Brain microvascular endothelial cell (primary cell): ENCODE measurements around the gene OASL.

Experiments
- DNase-seq: peaks from one replicate; pipeline ENCODE4 v3.0.0-alpha.2; 2020
- H3K27ac ChIP-seq: fragments of 250-450 bp; sonication (Bioruptor Pico); 2 replicates; pipeline ENCODE4 v1.5.1; 2020; ENCODE audit warnings: mild to moderate bottlenecking, moderate library complexity
- H3K27me3 ChIP-seq: fragments of 250-450 bp; sonication (Bioruptor Pico); replicated peaks from 2 replicates; pipeline ENCODE4 v1.5.1; 2020; ENCODE audit warnings: mild to moderate bottlenecking
- H3K36me3 ChIP-seq: fragments of 250-450 bp; sonication (Bioruptor Pico); replicated peaks from 2 replicates; pipeline ENCODE4 v1.5.1; 2020; ENCODE audit warnings: mild to moderate bottlenecking
- H3K4me3 ChIP-seq: 2 replicates; pipeline ENCODE4 v1.5.1; 2011; ENCODE audit warnings: low read depth, mild to moderate bottlenecking, control low read depth, low read length, moderate library complexity
- CTCF ChIP-seq: IDR thresholded peaks from 2 replicates; pipeline ENCODE4 v1.5.1; 2011; ENCODE audit warnings: low read depth, mild to moderate bottlenecking, moderate library complexity, low read length, control low read depth, inconsistent platforms; ENCODE audit errors: missing control alignments
- in situ Hi-C: cut with HindIII; loops from 2 replicates; pipeline ENCODE4 v1.10.0; 2017; ENCODE audit warnings: low sequenced_read_pairs, low pct_ligation_motif_present

OASL gene

GRCh38 chr12:120972870-120973543, 66.0 kb downstream of the OASL start:
- DNase-seq = no peak
- no peaks in the 10 kb centered on the region for H3K36me3 ChIP-seq
- H3K27me3 ChIP-seq = no peaks in the 10 kb centered on the region
- H3K27ac ChIP-seq = no peak overlapping the region
- no peak for TF ChIP-seq CTCF
- in situ Hi-C loops = no loop called here
- no peak overlapping the region for H3K4me3 ChIP-seq

GRCh38 chr12:120971299-120972180, 67.5 kb downstream of the OASL start:
- Histone ChIP-seq H3K4me3 (no peak overlapping the region), H3K27me3 (no peaks in the 10 kb centered on the region), H3K36me3 (no peaks in the 10 kb centered on the region), H3K27ac (no peak overlapping the region)
- peak; percentile 78 for TF ChIP-seq CTCF
- in situ Hi-C loops = no loop called here
- peak; percentile 51 for DNase-seq

GRCh38 chr12:120970310-120970709, 68.7 kb downstream of the OASL start:
- no peak for DNase-seq
- Histone ChIP-seq H3K27ac (no peak overlapping the region), H3K27me3 (no peaks in the 10 kb centered on the region), H3K36me3 (no peaks in the 10 kb centered on the region), H3K4me3 (no peak overlapping the region)
- no peak for TF ChIP-seq CTCF
- in situ Hi-C loops = no loop called here
